ENCODE data around the gene DCAF12L2.

GRCh38 chrX:126137899-126138298 is 28.2 kb downstream of the DCAF12L2 start:
- TF ChIP-seq CTCF (IDR thresholded peaks at IDR 0.05) (no peak), POLR2A (IDR thresholded peaks at IDR 0.05) (no peak), POLR2AphosphoS5 (IDR thresholded peaks at IDR 0.05; ENCODE audit: insufficient read depth in 1 of 2, low read depth in 1 of 2) (no peak)

All from vagina (tissue), 2 donors.